Mesodermal cell (in vitro differentiated cells): ENCODE data around the gene VPS33B. TPM values are rescaled to one million over a fixed set of nuclear protein-coding genes. Genes with fewer than 3 reads are reported as not detected.

Source experiments
- H3K27ac ChIP-seq: 2 replicates; pipeline ENCODE4 v1.7.0; 2013; ENCODE audit warnings: mild to moderate bottlenecking, low read depth, low read length, moderate library complexity; ENCODE audit not compliant: severe bottlenecking
- H3K36me3 ChIP-seq: 2 replicates; pipeline ENCODE4 v1.7.1; 2013; ENCODE audit warnings: mild to moderate bottlenecking, low read length, moderate library complexity; ENCODE audit not compliant: control insufficient read depth, insufficient read depth
- H3K4me1 ChIP-seq: one replicate; pipeline ENCODE4 v1.7.1; 2013; ENCODE audit warnings: mild to moderate bottlenecking, low read length; ENCODE audit not compliant: insufficient read depth, control insufficient read depth, poor library complexity, severe bottlenecking
- H3K4me3 ChIP-seq: 2 replicates; pipeline ENCODE4 v1.7.0; 2013; ENCODE audit warnings: low read length, control low read depth, mild to moderate bottlenecking; ENCODE audit not compliant: insufficient read depth, poor library complexity, severe bottlenecking; ENCODE audit errors: extremely low read depth
- H3K9me3 ChIP-seq: 2 replicates; pipeline ENCODE4 v1.7.1; 2013; ENCODE audit warnings: mild to moderate bottlenecking, low read length, moderate library complexity; ENCODE audit not compliant: control insufficient read depth
- WGBS, 2 experiments: methylation state at CpG; one replicate each; pipeline ENCODE4 v1.1.5; 2013; ENCODE audit warnings: missing lambda C conversion rate in 2 of 2; ENCODE audit not compliant: insufficient coverage in 2 of 2; 5-methylcytosine and 5-hydroxymethylcytosine counted together
- polyA plus RNA-seq, 2 experiments: library from polyadenylated mRNA; stranded (reverse); fragments of 50-300 nt; gene quantifications; one replicate each; pipeline ENCODE4 v1.2.3, GENCODE V29; 2013

VPS33B gene
- polyA plus RNA-seq (2013, experiment 1 of 2): 21.5 TPM
- 16.0 TPM for polyA plus RNA-seq (2013, experiment 2 of 2)

- Histone ChIP-seq H3K36me3 (peaks cover 8% of the 10 kb centered on the region), H3K27ac (no peak within 1 kb of the TSS), H3K4me3 (peak within 1 kb of the TSS; percentile 91), H3K4me1 (peaks cover 4% of the 10 kb centered on the region), H3K9me3 (no peaks in the 10 kb centered on the region)
- WGBS, 2 experiments: 1% methylated on average over 37 to 41 of the region's 48 CpGs
These were observed at the start of gene VPS33B for GRCh38 chr15:91022075-91022831. Gene VPS33B (minus strand): TSS chr15:91022594. CDS start chr15:91022249, 345 bp downstream.

DNA sequence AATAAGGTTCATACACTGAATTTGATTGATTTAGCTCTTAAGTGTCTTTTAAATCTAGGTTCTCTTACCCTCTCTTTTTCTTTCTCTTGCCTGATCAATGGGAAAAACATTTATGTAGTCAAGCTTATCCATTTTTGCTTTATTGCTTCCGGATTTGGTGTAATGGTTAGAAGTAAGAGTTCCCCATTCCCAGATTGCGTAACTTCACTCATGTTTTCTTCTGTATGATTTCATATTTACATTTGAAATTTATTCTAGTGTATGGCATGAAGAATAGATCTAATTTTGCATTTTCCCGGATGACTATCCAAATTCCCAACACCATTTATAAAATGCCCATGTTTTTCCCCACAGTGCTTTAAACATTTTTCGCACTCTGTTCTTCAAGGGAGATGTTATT lies 49.8 kb upstream of the VPS33B start:
- H3K9me3 ChIP-seq: no peaks in the 10 kb centered on the region
- H3K27ac ChIP-seq: no peak overlapping the region
- H3K4me3 ChIP-seq: no peak overlapping the region
- no peaks in the 10 kb centered on the region for H3K36me3 ChIP-seq
- H3K4me1 ChIP-seq: no peaks in the 10 kb centered on the region
- WGBS, 2 experiments: no CpG with 5 or more reads among the region's 4 CpGs

DNA sequence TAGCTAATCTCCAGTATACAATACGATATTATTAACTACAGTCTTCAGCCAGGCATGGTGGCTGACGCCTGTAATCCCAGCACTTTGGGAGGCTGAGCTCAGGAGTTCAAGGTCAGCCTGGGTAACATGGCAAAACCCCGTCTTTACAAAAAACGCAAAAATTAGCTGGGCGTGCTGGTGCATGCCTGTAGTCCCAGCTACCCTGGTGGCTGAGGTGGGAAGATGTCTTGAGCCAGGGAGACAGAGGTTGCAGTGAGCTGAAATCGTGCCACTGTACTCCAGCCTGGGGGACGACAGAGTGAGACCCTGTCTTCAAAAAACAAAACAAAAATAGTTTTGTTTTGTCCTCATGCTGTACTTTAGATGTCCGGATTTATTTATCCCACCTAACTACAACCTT lies 48.5 kb upstream of the VPS33B start:
- H3K9me3 ChIP-seq: no peaks in the 10 kb centered on the region
- H3K4me3 ChIP-seq: no peak overlapping the region
- H3K4me1 ChIP-seq: no peaks in the 10 kb centered on the region
- H3K27ac ChIP-seq: no peak overlapping the region
- 88 to 95% methylated on average over 6 to 8 of the region's 8 CpGs for WGBS, 2 experiments
- no peaks in the 10 kb centered on the region for H3K36me3 ChIP-seq

GRCh38 chr15:91068966-91069365 lies 46.6 kb upstream of the VPS33B start:
- Histone ChIP-seq H3K9me3 (no peaks in the 10 kb centered on the region), H3K4me3 (no peak overlapping the region), H3K36me3 (no peaks in the 10 kb centered on the region), H3K27ac (no peak overlapping the region), H3K4me1 (no peaks in the 10 kb centered on the region)
- WGBS, 2 experiments: 78 to 100% methylated on average over 1 to 2 of the region's 3 CpGs

DNA sequence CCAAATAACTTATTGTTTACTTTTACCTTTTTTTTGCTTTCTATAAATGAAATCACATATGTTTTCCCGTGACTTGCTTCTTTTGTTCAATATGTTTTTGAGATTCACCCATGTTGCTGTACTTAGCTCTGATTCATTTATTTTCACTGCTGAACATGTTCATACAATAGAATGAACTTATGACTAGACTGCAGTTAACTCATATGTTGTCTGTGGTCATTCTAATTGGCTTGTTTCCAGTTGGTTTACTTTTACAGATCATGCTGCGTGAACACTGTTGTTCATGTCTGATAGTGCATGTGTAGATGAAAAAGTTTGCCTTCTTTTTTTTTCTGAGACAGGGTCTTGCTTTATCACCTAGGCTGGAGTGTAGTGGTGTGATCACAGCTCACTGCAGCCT lies 46.0 kb upstream of the VPS33B start:
- H3K27ac ChIP-seq: no peak overlapping the region
- H3K9me3 ChIP-seq: no peaks in the 10 kb centered on the region
- H3K36me3 ChIP-seq: no peaks in the 10 kb centered on the region
- 71 to 78% methylated on average over 1 to 2 of the region's 2 CpGs for WGBS, 2 experiments
- no peaks in the 10 kb centered on the region for H3K4me1 ChIP-seq
- no peak overlapping the region for H3K4me3 ChIP-seq

DNA sequence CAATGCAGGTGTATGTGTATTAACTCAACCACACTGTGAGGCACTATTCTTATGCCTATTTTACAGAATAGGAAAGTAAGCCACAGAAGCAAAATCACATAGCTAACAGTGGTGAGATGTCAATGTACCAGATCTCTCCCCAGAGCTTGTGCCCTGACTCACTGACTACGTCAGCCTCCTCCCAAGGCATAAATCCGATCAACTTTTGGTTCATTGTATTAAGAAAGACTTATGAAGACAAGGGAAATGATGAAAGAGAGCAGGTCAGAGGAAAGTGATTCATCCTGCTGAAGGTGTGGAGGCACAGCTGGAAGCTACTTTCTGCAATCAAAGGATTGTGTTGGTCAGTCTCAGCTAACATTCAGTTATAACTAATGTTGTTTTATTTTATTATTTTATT lies 44.6 kb upstream of the VPS33B start:
- H3K4me3 ChIP-seq: no peak overlapping the region
- no peaks in the 10 kb centered on the region for H3K4me1 ChIP-seq
- 80 to 93% methylated on average over 1 to 2 of the region's 2 CpGs for WGBS, 2 experiments
- H3K36me3 ChIP-seq: no peaks in the 10 kb centered on the region
- H3K27ac ChIP-seq: no peak overlapping the region
- H3K9me3 ChIP-seq: no peaks in the 10 kb centered on the region

DNA sequence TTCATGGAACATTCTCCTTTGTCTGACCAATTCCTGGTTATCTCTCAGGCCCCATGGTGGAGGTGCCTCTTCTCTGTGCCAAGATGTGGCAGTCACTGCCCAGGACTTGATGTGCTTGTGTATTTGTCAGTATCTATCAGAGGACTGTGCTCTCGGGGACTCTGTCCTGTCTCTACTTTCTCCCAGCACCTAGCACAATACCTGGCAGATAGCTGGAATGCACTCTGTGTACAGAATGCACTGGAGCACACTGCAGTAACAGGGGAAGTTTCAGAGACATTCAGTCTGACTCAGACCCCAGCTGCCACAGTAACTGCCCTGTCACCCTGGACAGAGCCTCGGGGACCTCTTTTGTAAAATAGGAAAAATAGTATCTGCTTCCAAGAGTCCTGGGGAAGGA lies 43.1 kb upstream of the VPS33B start:
- Histone ChIP-seq H3K36me3 (no peaks in the 10 kb centered on the region), H3K9me3 (no peaks in the 10 kb centered on the region), H3K4me1 (no peaks in the 10 kb centered on the region), H3K27ac (no peak overlapping the region), H3K4me3 (no peak overlapping the region)
- no CpG with 5 or more reads among the region's 2 CpGs for WGBS, 2 experiments

GRCh38 chr15:91061997-91062396 lies 39.6 kb upstream of the VPS33B start:
- WGBS, 2 experiments: 72 to 85% methylated on average over 4 to 5 of the region's 5 CpGs
- Histone ChIP-seq H3K27ac (no peak overlapping the region), H3K4me1 (no peaks in the 10 kb centered on the region), H3K36me3 (no peaks in the 10 kb centered on the region), H3K9me3 (no peaks in the 10 kb centered on the region), H3K4me3 (no peak overlapping the region)

DNA sequence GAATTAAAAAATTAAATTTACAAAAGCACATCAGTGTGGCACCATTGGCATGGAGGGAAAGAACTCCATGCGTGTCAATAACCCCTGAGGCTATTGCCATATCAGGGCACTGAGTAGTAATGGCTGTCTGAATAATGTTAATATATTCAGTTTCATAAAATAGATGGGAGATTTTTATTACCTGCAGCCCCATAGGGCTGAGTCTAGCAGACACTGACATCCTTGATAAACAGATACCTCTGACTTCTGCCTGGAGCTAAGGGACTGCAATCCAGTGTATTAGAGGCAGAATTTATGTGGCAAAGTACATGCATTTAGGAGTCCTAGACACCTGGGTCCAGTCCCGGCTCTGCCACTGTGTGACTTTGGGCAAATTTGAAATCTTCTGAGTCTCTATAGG lies 38.8 kb upstream of the VPS33B start:
- Histone ChIP-seq H3K4me1 (no peaks in the 10 kb centered on the region), H3K4me3 (no peak overlapping the region), H3K9me3 (no peaks in the 10 kb centered on the region), H3K36me3 (no peaks in the 10 kb centered on the region), H3K27ac (no peak overlapping the region)
- WGBS, 2 experiments: 100% methylated on average over 1 of the region's 2 CpGs; no CpG with 5 or more reads in 1 of the 2 experiments

DNA sequence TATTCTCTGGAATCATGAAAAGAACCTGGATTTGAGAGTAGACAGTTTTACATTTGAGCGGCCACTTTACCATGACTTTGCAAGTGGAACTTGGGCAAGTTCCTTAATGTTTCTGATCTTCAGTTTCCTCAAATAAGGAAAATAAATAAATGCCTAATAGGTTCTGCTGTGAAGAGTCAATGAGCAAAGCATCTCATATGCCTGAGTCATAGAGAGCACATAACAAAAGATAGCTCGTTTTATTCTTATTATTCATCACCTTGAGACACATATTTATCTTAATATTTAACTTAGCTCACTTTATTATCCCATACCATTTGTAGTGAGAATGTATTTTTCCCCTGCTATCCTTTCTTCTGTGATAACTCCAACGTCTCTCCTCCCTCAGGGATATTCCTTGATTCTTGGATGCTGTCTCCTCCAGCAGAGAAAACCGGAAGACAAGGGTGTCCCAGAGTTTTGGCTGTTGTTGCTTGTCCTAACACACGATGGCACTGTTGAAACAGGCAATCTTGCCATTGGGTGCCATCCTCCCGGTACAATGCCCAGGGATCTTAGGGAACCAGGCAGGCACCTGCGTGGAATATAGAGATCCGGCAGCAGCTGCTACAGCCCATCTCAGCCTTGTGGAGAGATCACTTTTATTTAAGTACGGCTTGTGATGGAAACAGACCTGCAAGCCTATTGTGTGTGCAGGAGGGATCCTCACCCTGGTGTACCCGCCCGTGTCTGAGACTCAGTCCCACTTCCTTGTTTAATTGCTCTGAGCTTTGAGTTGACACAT lies 33.3 kb upstream of the VPS33B start:
- Histone ChIP-seq H3K27ac (no peak overlapping the region), H3K36me3 (no peaks in the 10 kb centered on the region), H3K9me3 (no peaks in the 10 kb centered on the region), H3K4me3 (no peak overlapping the region), H3K4me1 (no peaks in the 10 kb centered on the region)
- WGBS, 2 experiments: 24 to 40% methylated on average over 6 to 11 of the region's 11 CpGs

DNA sequence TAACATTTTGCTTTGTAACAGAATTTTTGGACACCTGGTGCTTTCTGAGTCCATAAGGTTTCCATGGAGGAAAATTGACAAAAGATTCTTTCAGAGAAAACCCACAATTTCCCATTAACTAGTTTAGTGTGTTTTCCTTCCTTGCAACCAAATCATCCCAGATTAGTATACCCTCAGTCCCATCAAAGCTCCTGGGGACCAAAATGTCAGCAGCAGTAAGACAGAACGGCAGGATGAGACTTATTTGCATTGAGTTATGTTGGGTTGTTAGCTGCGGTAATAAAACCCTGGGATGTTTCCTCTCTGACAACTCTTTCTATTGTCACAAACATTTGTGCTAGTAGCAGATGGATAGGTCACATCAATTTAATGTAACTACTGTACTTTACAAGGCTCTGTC lies 32.4 kb upstream of the VPS33B start:
- no CpG with 5 or more reads among the region's 2 CpGs for WGBS, 2 experiments
- H3K27ac ChIP-seq: no peak overlapping the region
- H3K36me3 ChIP-seq: no peaks in the 10 kb centered on the region
- no peaks in the 10 kb centered on the region for H3K9me3 ChIP-seq
- no peak overlapping the region for H3K4me3 ChIP-seq
- H3K4me1 ChIP-seq: no peaks in the 10 kb centered on the region
